Stimulated activated CD8-positive, alpha-beta memory T cell treated with anti-CD3 and anti-CD28 coated beads, Interleukin-2, amount 100 ng/mL, for 48 hours (primary cell): Measurements from ENCODE around the gene NHSL2.
A peak's percentile ranks its signal among the peaks of the same experiment; 100 is the strongest.
"Not testable (repeated sequence)": the region's sequence is repeated elsewhere in the genome, so short reads cannot be mapped to it uniquely, and the experiment has no call there.

Experiments
- DNase-seq, 2 donors: peaks; one replicate each; pipeline ENCODE4 v3.0.0-alpha.2; 2020; ENCODE audit warnings: low read depth in 2 of 2

NHSL2 gene

GRCh38 chrX:72176289-72176688, 265.6 kb downstream of the NHSL2 start:
- DNase-seq, result not testable (repeated sequence)

GRCh38 chrX:72176981-72177380, 266.3 kb downstream of the NHSL2 start:
- no peak for DNase-seq

DNA sequence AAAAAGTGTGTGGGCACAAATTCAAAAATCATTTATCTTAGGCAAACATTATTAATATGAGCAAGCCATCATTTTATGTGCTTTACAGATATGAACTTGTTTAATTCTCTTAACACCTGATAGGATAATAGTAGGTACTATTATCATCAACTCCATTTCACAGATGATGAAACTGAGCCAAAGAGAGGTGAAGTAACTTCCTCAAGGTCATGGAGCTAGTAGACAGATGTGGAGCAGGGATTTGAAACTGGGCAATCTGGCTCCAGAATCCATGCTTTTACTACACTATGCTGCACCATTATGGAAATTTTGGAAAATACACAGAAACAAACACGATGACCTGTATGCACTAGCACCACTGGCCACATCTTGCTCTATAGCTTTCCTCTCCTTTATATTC, 269.9 kb downstream of the NHSL2 start:
- no peak for DNase-seq

DNA sequence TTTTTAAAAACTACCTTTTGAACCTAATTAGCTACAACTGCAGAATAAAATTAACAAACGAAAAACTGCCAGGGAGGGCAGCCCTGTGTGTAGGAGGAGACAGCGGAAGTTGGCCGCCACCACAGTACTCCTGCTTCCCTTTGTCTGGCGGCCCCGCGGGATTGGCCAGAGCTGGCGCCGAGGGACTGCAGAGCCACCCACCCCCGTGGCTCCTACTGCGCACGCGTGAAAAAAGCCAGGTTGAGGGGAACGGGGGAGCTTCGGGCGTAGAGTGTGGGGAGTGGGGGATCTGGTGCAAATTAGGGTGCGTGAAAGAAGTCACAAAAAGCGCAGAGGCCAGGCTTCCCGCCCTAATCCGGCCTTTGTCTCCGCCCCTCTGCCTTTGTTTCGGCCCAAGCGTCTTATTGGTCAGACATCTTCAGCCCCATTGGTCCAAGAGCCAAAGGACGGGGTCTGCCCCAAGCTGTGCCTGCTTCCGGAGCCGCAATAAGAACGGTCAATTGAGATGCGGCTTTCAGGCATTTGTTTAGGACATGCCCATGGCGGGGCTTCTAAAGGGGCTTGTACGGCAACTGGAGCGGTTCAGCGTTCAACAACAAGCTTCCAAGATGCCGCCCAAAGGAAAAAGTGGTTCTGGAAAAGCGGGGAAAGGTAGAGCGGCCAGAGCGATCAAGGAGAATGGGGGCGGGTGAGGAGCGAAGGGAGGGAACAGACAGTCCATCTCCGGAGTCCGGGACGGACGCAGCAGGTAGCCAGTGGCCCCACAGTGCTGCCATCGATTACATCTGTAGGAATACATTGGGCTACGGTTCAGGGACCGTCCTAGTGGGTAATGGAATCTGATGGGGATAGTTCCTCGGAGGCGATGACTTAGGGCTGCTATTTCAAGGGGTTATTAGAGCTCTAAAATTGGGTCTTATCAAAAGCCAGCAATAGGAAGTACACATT, 270.8 kb downstream of the NHSL2 start, which contains the start of gene PIN4:
PIN4 (plus strand) TSS at position 580 of the 948 bp plus-strand sequence; CDS start at position 609, 29 bp downstream.
- peak; percentile 63 to 73 for DNase-seq

- no peak for DNase-seq
Observed at GRCh38 chrX:72182924-72183323, 272.3 kb downstream of the NHSL2 start.

DNA sequence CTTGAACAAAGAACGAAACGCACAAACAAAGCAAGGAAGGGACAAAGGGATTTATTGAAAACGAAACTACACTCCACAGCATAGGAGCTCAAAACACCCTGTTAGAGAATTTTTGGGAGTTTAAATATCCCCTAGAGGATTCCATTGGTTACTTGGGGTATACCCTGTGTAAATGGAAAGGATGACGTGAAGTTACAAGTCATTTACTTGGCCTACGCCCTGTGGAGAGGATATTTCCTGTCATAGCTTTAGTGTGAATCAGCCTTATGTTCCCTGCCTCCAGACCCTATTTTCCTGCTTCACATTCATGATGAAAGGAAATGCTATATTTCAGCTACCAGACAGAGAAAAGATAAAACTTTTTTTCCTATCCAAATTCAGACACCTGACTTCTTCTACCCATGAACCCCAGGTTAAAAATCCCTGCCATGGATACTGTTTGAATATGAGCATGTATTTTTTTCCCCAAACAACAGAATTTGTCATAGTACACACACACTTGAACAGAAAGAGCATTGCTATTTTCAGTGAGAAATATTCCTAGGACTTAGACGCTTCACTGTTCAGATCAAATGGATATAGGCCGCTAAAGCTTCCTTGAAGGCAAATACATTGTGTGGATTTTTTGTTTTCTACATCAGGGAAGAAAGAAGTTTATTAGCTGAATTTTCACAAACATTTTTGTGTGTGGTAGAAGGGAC, 291.3 kb downstream of the NHSL2 start:
- DNase-seq, result no peak
